Gastrocnemius medialis (tissue), 4 donors: Measurements from ENCODE around the gene BICDL2.

ENCODE experiments used
- CTCF ChIP-seq, 5 experiments: fragments of 450-650 bp in 3 of 5; fragments of 200-600 bp in 2 of 5; sonication (generic) in 2 of 5; IDR thresholded peaks in 4 of 5; conservative IDR thresholded peaks in 1 of 5; 1 replicate in 4 of 5; 2 replicates in 1 of 5; pipeline ENCODE4 v1.5.1; 2016 to 2019; ENCODE audit warnings: antibody characterized with exemption in 5 of 5, mild to moderate bottlenecking in 3 of 5, moderate library complexity in 3 of 5
- POLR2A ChIP-seq, 2 donors: fragments of 450-650 bp; IDR thresholded peaks; one replicate each; pipeline ENCODE4 v1.6.1; 2017; ENCODE audit warnings: antibody characterized with exemption in 2 of 2, mild to moderate bottlenecking in 2 of 2, moderate library complexity in 2 of 2

GRCh38 chr16:3035972-3036725, 595 bp downstream of the BICDL2 start:
- no peak for TF ChIP-seq POLR2A (IDR thresholded peaks at IDR 0.05)
- no peak for TF ChIP-seq CTCF (IDR thresholded peaks at IDR 0.05 in 4 of 5, conservative IDR thresholded peaks at IDR 0.05 in 1 of 5)
